HepG2 (cell line): ENCODE data around the gene USP36. TPM values are rescaled to one million over a fixed set of nuclear protein-coding genes. Genes with fewer than 3 reads are reported as not detected.
A peak's percentile ranks its signal among the peaks of the same experiment; 100 is the strongest.

ENCODE experiments used
- ATM ChIP-seq: fragments of 450-650 bp; IDR thresholded peaks from 2 replicates; pipeline ENCODE4 v1.7.1; 2017; ENCODE audit warnings: mild to moderate bottlenecking, borderline replicate concordance
- DPF2 ChIP-seq: sonication (generic); formaldehyde crosslinking; IDR thresholded peaks from 2 replicates; pipeline ENCODE4 v1.4.0; 2020; ENCODE audit warnings: mild to moderate bottlenecking, low read depth, missing genetic modification reagents, borderline replicate concordance
- HMG20A ChIP-seq: IDR thresholded peaks from 2 replicates; pipeline ENCODE4 v1.6.1; 2016; ENCODE audit warnings: borderline replicate concordance
- NFYB ChIP-seq: sonication (generic); formaldehyde crosslinking; IDR thresholded peaks from 2 replicates; pipeline ENCODE4 v1.4.0; 2020; ENCODE audit warnings: missing genetic modification reagents
- SMAD1 ChIP-seq: sonication (generic); formaldehyde crosslinking; IDR thresholded peaks from 2 replicates; pipeline ENCODE4 v1.4.0; 2020; ENCODE audit warnings: missing genetic modification reagents, low read depth, mild to moderate bottlenecking, borderline replicate concordance
- TEAD2 ChIP-seq: sonication (generic); formaldehyde crosslinking; IDR thresholded peaks from 2 replicates; pipeline ENCODE4 v1.9.0; 2021; ENCODE audit warnings: missing genetic modification reagents
- TRAFD1 ChIP-seq: sonication (generic); formaldehyde crosslinking; IDR thresholded peaks from 2 replicates; pipeline ENCODE4 v1.5.1; 2020; ENCODE audit warnings: missing genetic modification reagents, mild to moderate bottlenecking, borderline replicate concordance
- ZBTB10 ChIP-seq: sonication (generic); formaldehyde crosslinking; IDR thresholded peaks from 2 replicates; pipeline ENCODE4 v1.4.0; 2020; ENCODE audit warnings: missing genetic modification reagents, borderline replicate concordance
- ZBTB42 ChIP-seq: sonication (generic); formaldehyde crosslinking; IDR thresholded peaks from 2 replicates; pipeline ENCODE4 v1.5.0; 2020; ENCODE audit warnings: mild to moderate bottlenecking, missing genetic modification reagents
- ZNF142 ChIP-seq: sonication (generic); formaldehyde crosslinking; IDR thresholded peaks from 2 replicates; pipeline ENCODE4 v1.4.0; 2020; ENCODE audit warnings: missing genetic modification reagents
- ZNF275 ChIP-seq: sonication (generic); formaldehyde crosslinking; IDR thresholded peaks from 2 replicates; pipeline ENCODE4 v1.8.0; 2022; ENCODE audit warnings: missing genetic modification reagents, mild to moderate bottlenecking, inconsistent platforms, borderline replicate concordance
- ZNF574 ChIP-seq: sonication (generic); formaldehyde crosslinking; IDR thresholded peaks from 2 replicates; pipeline ENCODE4 v1.4.0; 2020; ENCODE audit warnings: missing genetic modification reagents
- ZNF605 ChIP-seq: sonication (generic); formaldehyde crosslinking; IDR thresholded peaks from 2 replicates; pipeline ENCODE4 v1.8.0; 2022; ENCODE audit warnings: mild to moderate bottlenecking, missing genetic modification reagents
- ZNF709 ChIP-seq: sonication (generic); formaldehyde crosslinking; IDR thresholded peaks from 2 replicates; pipeline ENCODE4 v1.5.0; 2020; ENCODE audit warnings: mild to moderate bottlenecking, missing genetic modification reagents
- polyA plus RNA-seq, 8 experiments: library from polyadenylated mRNA; depleted of rRNA in 3 of 8; stranded (reverse) in 7 of 8; unstranded in 1 of 8; fragments of >200 nt; fragmentation: Illumina TruSeq in 4 of 8; extraction: Trizol in 4 of 8; gene quantifications; 2 replicates each; pipeline versions ENCODE4 v1.2.1 to v1.2.3, GENCODE V29; 2011 to 2016; ENCODE audit warnings: low read depth in 4 of 8, missing spikeins in 1 of 8, mixed read lengths in 1 of 8; ENCODE audit not compliant: insufficient read depth in 1 of 8
- total RNA-seq, 5 experiments: library from RNA; depleted of rRNA; stranded (reverse); fragments of >200 nt; fragmentation: Illumina TruSeq; extraction: Trizol; gene quantifications; 2 replicates each; pipeline ENCODE4 v1.2.3, GENCODE V29; 2016; ENCODE audit warnings: low read depth in 1 of 5

The USP36 gene
- total and polyA plus RNA-seq, 2 of the 13 experiments (the other 11 are each of a cell fraction or from before 2014, with no cell fraction given): 29.6 to 45.9 TPM

GRCh38 chr17:78751447-78752161, 89.0 kb downstream of the USP36 start (continued):
- TF ChIP-seq ZNF574 (CRISPR knock-in tag) (peak; percentile 59), ZBTB10 (CRISPR knock-in tag) (no peak), ATM (no peak), ZBTB42 (CRISPR knock-in tag) (no peak), ZNF142 (no peak; the same call in 1 of the 2 replicates), ZNF709 (CRISPR knock-in tag) (no peak; the same call in 1 of the 2 replicates), SMAD1 (0 out of 2 replicates have a peak, but pooled peaks have one; percentile 14), ZNF275 (CRISPR knock-in tag) (no peak), NFYB (no peak), HMG20A (CRISPR knock-in tag) (peak; percentile 45; the same call in 1 of the 2 replicates), TRAFD1 (CRISPR knock-in tag) (no peak), ZNF605 (CRISPR knock-in tag) (no peak), TEAD2 (no peak), DPF2 (CRISPR knock-in tag) (no peak)
